ENCODE data around the gene CXCL12. TPM values are rescaled to one million over a fixed set of nuclear protein-coding genes. Genes with fewer than 3 reads are reported as not detected.

Gene CXCL12
- total RNA-seq, 1 experiment from 2014 or later: 0.82 TPM

DNA sequence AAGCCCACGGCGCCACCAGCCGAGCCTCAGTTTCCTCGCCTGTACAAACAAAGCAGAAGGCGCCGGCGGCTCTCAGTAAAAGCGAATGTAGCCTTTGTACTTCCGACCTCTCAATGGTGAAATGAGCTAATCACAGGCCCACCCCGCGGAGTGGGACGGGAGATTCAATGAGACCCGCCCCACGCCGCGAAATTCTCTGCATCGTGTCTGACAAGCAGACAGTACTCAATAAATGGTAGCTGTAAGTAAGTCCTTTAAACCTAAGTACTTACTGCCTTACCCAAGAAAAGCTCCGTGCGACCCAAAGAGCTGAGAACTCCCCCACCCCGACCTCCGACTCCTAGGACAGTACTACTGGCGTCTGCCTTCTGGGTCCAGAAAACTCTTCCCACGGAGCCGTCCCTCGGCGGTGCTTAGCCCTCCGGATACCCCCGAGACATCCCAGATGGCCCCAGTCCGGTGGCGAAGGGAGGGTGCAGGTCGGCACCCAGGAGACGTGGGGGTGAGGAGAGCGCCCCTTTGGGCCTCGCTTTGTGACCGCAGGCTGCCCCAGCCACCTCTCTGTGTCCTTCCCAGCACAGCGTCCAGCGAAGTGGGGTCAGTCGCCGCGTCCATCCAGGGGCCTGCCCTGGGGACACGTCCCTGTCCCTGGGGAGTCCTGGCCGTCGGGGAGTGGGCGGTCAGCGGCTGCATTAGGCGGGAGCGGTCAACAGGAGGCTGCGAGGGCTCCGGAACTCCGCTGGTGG is 972 bp upstream of the CXCL12 start:
- Histone ChIP-seq H3K27ac (ENCODE audit: low read length) (no peak overlapping the region), H3K4me1 (ENCODE audit: control insufficient read depth, insufficient read depth, low read length) (no peaks in the 10 kb centered on the region), H3K36me3 (ENCODE audit: control insufficient read depth, insufficient read depth, low read length) (no peaks in the 10 kb centered on the region), H3K4me3 (ENCODE audit: low read depth in 2 of 2, low read length in 2 of 2) (no peak overlapping the region), H3K9me3 (ENCODE audit: control insufficient read depth, insufficient read depth, low read depth, low read length) (no peaks in the 10 kb centered on the region), H3K27me3 (ENCODE audit: control insufficient read depth, insufficient read depth, low read length) (peaks cover 21% of the 10 kb centered on the region; the same call in 1 of the 2 replicates)
- in situ Hi-C loops (cut with HindIII; ENCODE audit: low pct_unique_long_range_greater_than_20kb, low sequenced_read_pairs) (no loop called here), intact Hi-C loops (cut with micrococcal nuclease; ENCODE audit: unreplicated experiment) (loop anchor here (1.0 to 10.0 kb wide), 4 partner anchors 71 to 715 kb away; no protein-coding TSS in a partner anchor)
- DNase-seq (ENCODE audit: low read depth, low spot score) (no peak), ATAC-seq (no peak)
- no peak for TF ChIP-seq POLR2AphosphoS5 (IDR thresholded peaks at IDR 0.05; ENCODE audit: low read depth, low read length)
- no TSS peak for BruUV-seq (replicated peaks)
- POLR2A ChIA-PET: no interaction called here
- CTCF ChIA-PET: interaction anchor here (0.8 to 2.0 kb wide), 4 partner anchors 500 to 697 kb away, joined by 3 to 6 read pairs (median 4); no protein-coding TSS in a partner anchor

DNA sequence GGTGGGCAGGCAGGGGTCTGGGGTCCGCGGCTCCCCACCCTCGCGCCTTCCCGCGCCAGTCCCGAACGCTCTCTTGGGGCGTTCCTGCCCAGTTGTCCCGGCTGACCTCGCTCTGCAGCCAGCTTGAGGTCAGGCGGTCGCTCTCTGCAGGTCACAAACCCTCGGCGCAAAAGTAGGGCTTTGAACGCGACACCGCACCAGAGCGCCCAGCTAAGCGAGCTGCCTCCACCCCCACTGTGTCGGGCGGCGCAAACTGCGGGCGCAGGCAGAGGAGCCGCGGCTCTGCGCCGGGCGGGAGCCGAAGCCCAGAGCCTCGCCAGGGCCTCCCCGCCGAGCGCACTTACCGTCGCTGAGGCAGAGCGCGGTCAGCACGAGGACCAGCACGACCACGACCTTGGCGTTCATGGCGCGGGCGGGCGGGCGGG is 284 bp downstream of the CXCL12 start:
- ChIA-PET CTCF (interaction anchor here (2.0 kb wide), 1 partner anchor 695 kb away, joined by 6 read pairs; no protein-coding TSS in a partner anchor), POLR2A (interaction anchor here (0.7 kb wide), 1 partner anchor 347 kb away, joined by 6 read pairs; no protein-coding TSS in a partner anchor)
- no peak overlapping the region for H3K27ac ChIP-seq (ENCODE audit: low read length)
- TF ChIP-seq, protein P1, sequence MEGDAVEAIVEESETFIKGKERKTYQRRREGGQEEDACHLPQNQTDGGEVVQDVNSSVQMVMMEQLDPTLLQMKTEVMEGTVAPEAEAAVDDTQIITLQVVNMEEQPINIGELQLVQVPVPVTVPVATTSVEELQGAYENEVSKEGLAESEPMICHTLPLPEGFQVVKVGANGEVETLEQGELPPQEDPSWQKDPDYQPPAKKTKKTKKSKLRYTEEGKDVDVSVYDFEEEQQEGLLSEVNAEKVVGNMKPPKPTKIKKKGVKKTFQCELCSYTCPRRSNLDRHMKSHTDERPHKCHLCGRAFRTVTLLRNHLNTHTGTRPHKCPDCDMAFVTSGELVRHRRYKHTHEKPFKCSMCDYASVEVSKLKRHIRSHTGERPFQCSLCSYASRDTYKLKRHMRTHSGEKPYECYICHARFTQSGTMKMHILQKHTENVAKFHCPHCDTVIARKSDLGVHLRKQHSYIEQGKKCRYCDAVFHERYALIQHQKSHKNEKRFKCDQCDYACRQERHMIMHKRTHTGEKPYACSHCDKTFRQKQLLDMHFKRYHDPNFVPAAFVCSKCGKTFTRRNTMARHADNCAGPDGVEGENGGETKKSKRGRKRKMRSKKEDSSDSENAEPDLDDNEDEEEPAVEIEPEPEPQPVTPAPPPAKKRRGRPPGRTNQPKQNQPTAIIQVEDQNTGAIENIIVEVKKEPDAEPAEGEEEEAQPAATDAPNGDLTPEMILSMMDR (IDR thresholded peaks at IDR 0.05): no peak
- TF ChIP-seq SIN3A (IDR thresholded peaks at IDR 0.05; ENCODE audit: borderline replicate concordance, insufficient read depth, low read depth, low read length) (no peak), TCF7L2 (IDR thresholded peaks at IDR 0.05; ENCODE audit: low read depth, low read length) (no peak), POLR2AphosphoS5 (IDR thresholded peaks at IDR 0.05; ENCODE audit: low read depth, low read length) (no peak)
- TF ChIP-seq, protein P2, sequence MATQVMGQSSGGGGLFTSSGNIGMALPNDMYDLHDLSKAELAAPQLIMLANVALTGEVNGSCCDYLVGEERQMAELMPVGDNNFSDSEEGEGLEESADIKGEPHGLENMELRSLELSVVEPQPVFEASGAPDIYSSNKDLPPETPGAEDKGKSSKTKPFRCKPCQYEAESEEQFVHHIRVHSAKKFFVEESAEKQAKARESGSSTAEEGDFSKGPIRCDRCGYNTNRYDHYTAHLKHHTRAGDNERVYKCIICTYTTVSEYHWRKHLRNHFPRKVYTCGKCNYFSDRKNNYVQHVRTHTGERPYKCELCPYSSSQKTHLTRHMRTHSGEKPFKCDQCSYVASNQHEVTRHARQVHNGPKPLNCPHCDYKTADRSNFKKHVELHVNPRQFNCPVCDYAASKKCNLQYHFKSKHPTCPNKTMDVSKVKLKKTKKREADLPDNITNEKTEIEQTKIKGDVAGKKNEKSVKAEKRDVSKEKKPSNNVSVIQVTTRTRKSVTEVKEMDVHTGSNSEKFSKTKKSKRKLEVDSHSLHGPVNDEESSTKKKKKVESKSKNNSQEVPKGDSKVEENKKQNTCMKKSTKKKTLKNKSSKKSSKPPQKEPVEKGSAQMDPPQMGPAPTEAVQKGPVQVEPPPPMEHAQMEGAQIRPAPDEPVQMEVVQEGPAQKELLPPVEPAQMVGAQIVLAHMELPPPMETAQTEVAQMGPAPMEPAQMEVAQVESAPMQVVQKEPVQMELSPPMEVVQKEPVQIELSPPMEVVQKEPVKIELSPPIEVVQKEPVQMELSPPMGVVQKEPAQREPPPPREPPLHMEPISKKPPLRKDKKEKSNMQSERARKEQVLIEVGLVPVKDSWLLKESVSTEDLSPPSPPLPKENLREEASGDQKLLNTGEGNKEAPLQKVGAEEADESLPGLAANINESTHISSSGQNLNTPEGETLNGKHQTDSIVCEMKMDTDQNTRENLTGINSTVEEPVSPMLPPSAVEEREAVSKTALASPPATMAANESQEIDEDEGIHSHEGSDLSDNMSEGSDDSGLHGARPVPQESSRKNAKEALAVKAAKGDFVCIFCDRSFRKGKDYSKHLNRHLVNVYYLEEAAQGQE (IDR thresholded peaks at IDR 0.05; ENCODE audit: insufficient read depth in 1 of 2, low read depth in 2 of 2, low read length in 1 of 2): no peak
- intact Hi-C loops (cut with micrococcal nuclease; ENCODE audit: unreplicated experiment): loop anchor here (1.0 to 10.0 kb wide), 3 partner anchors 70 to 713 kb away; no protein-coding TSS in a partner anchor
- no peaks in the 10 kb centered on the region for H3K36me3 ChIP-seq (ENCODE audit: control insufficient read depth, insufficient read depth, low read length)
- DNase-seq (ENCODE audit: low read depth, low spot score) (no peak), ATAC-seq (peak; percentile 57)
- in situ Hi-C loops (cut with HindIII; ENCODE audit: low pct_unique_long_range_greater_than_20kb, low sequenced_read_pairs): no loop called here
- no peaks in the 10 kb centered on the region for H3K4me1 ChIP-seq (ENCODE audit: control insufficient read depth, insufficient read depth, low read length)
- H3K4me3 ChIP-seq (ENCODE audit: low read depth in 2 of 2, low read length in 2 of 2): peak overlapping the region; percentile 25 to 30
- BruUV-seq (replicated peaks): no TSS peak
- peaks cover 31% of the 10 kb centered on the region for H3K27me3 ChIP-seq (ENCODE audit: control insufficient read depth, insufficient read depth, low read length)
- H3K9me3 ChIP-seq (ENCODE audit: control insufficient read depth, insufficient read depth, low read depth, low read length): no peaks in the 10 kb centered on the region
